ENCODE measurements around the gene EPN2.
"Not testable (repeated sequence)": the region's sequence is repeated elsewhere in the genome, so short reads cannot be mapped to it uniquely, and the experiment has no call there.

EPN2 gene

DNA sequence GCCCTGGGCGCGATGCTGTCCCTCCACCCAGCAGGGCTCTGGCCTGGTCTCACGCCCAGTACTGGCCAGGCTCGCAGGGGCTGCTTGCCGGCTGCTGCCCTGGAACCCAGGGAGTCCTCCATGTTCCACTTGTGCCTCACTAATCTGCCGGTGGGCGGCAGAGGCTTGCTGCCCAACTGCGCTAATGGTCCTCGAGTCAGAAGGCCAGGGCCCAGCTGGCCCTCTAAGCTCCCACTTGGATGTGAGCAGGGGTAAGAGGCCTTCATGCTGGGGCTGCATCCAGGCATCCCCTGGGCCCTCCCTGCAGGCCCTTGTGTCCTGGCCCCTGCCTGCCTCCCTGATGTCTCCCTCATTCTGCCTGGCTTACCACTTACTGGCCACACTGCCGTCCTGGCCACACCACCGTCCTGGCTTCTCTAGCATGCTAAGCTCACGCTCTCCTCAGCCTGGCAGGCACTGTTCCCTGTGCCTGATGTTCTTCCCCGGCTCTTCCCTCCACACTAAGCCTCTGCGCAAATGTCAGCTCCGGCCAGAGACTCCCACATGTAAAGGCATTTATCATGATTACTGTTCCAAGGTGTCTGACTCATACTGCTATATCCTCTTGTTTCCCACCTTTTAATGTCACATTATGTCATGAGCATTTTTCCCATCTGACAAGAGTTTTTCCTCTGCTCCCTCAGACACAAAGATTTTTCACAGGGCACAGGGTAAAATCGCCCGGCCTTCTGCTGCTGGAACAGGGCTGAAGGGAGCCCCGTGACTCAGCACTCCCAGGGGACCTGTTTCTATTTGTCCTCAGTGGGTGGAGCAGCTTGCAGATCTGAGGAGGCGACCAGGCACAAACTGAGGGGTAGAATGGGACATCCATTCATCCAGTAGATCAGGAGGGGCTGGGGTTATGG is 109.4 kb downstream of the EPN2 start:
- no peak for FAIRE-seq

DNA sequence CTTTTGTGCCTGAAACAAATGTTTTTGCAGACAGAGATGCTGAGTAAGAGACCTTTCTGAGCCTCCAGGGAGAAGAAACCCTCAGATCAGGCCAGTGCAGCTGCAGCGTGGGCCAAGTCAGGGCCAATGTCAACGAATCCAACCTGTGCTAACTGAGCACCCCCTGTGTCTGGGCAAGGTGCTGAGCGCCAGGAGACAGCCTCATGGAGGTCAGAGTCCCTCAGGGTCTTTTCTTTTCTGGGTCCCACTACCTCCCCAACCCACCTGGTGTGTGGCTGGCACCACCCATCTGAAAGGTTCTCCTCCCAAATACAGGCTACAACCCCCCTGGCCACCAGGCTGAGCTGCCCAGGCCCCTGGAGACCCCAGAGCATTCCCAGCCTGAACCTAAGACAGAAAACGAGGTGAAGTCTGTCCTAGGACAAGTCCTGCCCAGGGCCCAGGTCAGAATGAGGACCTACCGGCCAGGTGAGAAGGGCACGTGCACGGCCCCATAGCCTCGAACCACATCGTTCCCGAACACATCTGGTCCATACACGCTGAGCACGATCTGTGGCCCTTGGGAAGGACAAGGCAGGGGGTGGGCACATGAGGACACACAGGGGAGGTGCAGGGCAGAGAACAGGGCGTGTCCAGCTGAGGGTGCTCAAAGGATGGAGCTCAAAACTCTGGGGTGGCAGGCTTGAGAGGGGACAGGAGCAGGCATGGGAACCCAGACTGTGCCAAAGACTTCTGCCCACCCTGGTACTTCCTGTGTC is 110.3 kb downstream of the EPN2 start:
- no peak for FAIRE-seq

DNA sequence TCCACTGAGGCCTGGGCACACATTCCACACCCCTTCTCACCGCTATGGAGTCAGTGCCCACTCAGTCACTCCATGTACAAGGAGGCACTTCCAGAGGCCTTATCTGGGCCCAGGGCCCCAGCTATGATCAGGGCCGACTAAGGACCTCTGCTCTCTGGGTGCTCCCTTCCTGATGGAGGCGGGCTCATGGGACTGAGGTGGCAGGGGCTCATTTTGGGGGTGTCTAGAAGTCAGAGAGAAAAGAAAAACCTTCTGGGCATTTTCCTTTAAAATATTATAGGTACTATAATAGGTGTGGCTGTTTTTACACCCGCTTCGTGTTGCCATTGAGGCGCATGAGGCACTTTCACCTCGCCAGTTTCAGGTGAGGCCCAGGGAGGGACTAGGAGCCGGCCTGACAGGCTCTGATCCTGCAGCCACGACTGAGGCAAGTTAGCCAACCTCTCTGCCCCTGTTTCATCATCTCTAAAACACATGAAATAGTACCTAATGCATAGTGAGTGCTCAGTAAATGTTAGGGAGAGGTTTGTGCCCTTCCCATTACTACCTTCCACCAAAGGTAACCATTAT is 111.0 kb downstream of the EPN2 start:
- no peak for FAIRE-seq

DNA sequence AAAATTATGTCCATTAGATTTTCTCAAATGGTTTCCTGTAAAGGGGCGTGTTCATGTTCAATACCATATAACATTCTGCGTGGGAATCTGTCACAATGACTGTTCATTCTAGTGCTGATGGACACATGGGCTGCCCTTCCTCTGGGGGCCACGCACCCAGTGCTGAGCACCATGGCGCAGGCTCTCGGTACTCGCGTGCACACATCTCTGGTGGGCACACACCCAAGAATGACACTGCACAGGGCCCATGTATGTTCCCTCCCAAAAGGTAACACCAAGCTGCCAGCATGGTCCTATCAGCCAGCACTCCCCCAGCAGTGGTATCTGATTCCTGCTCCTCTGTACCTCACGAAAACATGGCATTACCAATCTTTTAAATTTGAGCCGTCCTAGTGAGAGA is 111.6 kb downstream of the EPN2 start:
- FAIRE-seq, result no peak

DNA sequence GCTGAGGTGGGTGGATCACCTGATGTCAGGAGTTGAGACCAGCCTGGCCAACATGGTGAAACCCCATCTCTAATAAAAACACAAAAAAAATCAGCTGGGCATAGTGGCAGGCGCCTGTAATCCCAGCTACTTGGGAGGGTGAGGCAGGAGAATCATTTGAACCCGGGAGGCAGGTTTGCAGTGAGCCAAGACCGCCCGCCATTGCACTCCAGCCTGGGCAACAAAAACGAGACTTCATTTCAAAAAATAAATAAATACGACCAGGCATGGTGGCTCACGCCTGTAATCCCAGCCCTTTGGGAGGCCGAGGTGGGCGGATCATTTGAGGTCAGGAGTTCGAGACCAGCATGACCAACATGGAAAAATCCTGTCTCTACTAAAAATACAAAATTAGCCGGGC is 116.2 kb downstream of the EPN2 start:
- FAIRE-seq, result not testable (repeated sequence)

DNA sequence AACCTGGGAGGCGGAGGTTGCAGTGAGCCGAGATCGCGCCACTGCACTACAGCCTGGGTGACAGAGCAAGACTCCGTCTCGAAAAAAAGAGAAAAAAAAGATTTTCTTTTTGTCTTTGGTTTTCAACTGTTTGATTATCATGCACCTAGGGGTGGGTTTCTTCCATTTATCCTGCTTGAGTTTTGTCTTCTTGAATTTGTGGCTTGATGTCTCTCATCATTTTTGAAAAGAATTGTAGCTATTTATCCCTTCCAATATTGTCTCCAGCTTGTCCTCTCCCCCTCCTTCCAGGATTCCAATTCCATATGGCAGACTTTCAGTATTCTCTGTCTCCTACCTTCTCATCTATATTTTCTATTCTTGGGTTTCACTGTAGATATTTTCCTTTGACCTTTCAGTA is 117.6 kb downstream of the EPN2 start:
- no peak for FAIRE-seq

DNA sequence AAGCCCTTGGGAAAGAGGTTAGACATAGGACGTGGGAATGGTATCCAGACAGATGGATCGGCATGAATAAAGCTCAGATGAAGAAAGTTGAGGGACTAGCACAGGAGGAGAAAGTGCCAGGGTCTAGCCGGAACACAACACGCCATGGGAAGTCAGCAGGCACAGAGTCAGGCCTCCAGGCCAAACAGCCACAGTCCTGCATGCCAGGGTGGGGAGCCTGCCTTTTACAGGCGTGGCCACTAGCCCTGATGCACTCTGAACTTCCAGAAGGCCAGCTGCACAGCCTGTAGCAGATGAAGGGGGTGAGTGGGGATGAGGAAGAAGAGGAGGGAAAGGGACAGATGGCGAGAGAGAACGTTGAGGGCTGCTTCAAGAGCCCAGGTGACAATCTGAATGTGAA is 120.2 kb downstream of the EPN2 start:
- FAIRE-seq, result no peak

DNA sequence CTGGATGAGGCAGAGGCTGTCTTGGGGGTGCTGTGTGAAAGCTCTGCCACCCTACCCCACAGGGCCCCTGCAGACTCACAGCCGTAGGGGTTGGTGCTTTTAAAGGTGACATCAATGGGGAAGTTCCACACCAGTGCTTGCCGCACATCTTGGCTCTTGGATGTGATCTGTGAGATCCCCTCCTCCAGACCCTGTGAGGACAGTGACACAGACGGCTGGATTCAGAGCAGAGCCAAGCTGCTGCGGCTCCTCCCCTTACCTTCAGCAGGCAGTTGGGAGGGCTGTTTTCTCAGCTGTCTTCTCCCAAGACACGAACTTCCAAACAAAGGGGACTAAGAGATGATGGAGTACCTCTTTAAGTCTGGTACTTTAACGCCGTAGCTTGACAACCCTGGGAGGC is 120.6 kb downstream of the EPN2 start:
- FAIRE-seq, result no peak

DNA sequence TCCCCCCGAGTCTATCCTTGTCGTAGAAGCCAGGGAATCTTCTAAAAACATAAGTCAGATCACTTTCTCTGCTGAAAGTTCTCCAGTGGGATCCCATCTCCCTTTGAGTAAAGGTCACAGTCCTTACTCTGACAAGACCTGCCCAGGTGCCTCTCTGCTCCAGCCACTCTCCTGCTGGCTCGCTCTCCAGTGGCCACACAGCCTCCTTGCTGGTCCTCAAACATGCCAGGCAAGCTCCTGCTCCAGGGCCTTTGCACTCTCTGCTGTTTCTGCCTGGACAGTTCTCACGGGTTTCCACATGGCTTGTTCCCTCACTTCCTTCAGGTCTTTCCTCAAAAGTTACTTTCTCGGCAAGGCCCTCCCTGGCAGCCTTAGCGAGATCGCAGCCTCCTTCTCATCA is 122.0 kb downstream of the EPN2 start:
- FAIRE-seq, result no peak

DNA sequence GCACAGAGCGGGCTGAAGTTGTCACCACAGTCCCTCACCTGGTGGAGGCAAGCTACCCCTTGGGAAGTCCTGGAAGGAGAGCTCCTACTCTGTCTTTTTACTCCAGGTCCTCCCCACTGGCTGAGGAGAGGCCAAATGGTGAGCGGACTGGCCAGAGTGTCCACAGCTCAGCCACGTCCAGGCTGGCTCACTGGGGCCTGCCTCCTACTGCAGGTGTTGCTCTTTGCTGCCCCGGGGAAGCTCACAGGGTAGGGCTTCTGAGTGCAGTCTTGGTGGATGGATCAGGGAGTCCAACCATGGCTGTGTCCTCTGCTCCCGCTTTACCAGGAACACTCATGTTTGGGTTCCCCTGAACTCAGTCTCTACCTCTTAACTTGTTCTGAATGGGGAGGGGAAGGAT is 122.7 kb downstream of the EPN2 start:
- no peak for FAIRE-seq

DNA sequence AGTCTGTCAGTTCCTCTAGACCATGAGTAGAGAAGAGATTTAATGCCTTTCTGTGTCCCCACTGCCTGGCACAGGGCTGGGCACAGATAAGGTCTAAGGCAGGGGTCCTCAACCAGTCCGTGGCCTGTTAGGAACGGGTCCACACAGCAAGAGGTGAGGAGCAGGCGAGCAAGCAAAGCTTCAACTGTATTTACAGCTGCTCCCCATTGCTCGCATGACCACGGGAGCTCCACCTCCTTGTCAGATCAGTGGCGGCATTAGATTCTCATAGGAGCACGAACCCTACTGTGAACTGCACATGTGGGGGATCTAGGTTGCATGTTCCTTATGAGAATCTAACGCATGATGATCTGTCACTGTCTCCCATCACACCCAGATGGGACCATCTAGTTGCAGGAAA is 123.6 kb downstream of the EPN2 start:
- FAIRE-seq, result no peak

DNA sequence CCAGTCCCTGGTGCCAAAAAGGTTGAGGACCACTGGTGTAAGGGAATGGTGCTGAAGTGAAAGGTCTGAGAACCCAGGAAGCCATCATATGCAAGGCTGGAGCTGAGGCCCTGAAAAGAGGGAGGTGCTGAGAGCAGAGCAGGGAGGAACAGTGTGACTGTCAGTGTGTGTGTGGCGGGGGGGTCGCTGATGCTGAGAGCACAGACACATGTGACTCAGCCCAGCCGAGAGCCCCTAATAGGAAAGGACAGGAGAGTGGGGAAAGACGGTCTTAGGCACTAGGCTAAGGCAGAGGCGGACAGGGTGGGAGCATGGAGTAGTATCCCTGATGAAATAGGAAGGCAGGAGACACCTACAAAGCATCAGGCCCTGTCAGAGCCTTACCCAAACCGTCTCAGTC is 124.2 kb downstream of the EPN2 start:
- FAIRE-seq, result no peak

DNA sequence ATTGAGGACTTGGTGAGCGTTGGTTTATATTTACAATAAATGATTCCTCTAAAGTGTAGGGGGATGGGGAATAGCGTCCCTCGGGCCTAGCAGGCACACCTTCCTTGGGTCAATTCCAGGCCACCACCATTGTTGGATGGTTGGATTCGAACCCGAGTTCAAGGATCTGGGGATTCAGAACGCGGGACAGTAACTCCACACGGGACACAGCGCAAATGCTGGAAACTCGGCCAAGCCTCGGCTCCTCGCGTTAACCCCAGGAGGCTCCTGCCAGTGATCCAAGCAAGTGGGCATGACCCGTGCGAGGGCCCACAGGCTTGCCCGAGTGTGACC is 124.7 kb downstream of the EPN2 start:
- FAIRE-seq, result no peak

DNA sequence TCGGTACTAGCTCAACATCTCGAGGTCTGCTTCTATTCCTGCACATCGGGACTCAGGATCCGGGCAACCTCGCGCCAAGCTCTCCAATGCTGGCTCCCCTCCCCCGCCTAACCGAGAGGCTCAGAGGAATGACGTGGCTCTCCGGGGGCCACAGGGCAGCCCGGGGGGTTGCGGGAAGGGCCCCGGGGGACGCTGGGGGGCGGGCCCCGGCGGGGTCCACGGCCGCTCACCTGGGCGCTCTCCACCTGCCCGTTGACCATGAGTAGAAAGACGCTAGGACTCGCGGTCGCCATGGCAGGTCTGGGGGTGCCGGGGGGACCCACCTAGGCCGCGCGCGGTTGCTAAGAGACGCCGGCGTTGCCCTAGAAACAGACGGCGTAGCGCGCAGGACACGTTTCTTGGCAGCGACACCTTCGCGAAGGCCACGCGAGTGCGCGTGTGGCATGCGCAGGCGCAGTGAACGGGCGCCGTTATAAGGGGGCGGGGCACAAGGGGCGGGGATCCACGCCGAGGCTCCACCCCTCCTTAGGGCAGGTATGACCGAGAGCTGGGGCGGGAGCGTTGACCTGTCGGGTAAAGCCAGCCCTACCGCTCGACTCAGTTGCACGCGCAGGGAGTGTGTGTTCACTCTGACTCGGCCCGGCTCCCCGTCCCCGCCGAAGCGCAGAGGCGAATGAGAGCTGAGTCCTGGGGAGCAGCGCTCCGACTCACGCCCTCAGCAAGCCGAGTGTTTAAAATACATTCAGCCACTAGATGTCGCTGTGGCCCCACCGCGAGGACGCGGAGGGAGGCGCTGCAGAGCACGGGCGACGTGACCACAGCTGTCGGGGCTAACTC is 125.3 kb downstream of the EPN2 start, which contains the start of gene B9D1:
B9D1 (minus strand) TSS at position 447 of the 837 bp plus-strand sequence; CDS start at position 293, 154 bp downstream.
- FAIRE-seq, result no peak

DNA sequence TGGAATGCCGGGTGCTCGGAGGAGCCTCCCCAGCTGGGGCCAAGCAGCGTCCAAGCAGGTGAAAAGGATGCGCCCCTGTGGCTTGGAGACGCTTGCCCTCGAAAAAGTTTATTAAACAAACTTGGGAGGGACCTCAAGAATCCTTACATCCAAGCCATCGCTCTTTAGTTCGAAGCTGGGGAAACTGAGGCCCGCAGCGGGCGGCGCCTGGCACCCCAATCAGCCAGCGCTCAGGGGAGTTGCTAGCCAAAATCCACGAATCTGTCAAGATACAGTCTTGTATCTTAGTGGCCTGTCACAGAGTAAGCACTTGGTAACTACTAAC is 125.9 kb downstream of the EPN2 start:
- no peak for FAIRE-seq

DNA sequence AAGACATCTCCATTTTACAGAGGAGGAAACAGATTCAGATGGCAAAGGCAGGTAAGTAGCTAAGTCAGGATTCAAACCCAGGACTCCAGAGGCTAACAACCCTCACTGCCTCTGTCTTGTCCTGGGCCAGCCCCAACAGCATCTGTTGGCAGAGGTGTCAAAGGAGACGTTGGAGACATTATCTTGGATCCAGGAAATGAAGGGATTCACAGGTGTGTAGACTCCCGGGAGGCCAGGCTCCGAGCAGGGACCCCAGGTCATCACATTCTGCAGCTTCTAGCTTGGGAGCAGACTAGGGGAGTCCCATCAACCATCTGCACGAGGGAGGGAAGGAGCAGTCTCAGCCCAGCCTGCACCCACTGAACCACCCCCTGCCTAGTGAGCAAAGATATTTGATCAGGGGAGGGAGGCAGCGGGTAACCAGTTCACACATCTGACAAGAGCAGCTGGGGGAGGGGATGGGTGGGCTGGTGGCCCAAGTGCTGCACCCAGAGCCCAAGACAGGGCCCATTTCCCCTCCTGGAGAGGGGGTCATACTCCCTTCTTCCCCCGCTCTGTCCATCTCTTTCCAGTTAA is 126.4 kb downstream of the EPN2 start:
- FAIRE-seq, result no peak

DNA sequence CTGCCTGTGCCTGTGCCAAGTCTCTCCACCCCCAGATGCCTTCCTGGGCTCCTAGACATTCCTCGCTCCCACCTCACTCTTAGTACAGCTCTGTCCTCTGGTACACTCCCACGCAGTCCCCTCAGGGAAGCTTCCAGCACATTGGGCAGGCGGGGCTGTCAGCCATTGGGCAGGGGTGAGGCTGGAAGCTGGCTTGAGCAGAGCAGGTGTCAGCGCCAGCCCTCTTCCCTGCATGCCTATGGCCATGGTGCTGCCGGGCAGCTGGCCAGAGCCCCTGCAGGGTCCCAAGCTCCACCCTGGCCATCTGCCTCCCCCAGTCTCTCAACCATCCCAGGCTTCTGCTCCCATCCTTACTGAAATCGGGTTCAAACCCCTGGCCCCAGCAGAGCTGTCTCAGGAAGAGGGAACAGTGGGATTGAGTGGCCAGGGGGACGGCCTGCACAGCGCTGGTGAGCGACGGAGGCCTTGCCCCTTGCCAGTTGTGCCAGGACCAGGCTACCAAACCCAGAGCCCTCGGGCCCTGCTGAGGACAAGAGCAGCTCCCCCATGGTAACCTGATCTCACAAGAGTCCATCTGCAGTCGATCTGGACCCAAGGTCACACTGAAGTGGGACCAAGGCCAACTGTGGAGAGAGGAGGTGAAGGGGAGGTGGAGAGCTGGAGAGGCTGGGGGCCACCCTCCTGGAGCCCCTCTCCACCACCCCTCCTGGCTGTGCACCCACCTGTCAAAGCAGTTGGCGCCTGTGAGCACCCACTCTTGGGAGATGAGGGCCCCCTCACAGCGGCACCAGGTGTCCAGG is 127.7 kb downstream of the EPN2 start:
- no peak for FAIRE-seq

DNA sequence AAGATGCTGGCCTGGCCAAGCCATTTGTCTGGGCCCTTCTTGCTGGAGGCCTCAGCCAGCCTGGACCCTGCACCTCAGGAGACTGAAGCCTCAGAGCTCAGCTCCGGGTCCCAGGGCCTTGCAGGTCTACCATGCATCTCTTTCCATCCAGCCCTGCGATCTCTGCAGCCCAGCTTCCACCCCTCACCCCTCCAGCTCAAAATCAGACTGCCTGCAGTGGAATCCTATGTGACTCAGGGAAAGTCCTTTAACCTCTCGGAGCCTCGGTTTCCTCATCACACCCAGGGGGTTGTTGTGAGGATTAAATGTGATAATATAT is 128.3 kb downstream of the EPN2 start:
- FAIRE-seq, result no peak

DNA sequence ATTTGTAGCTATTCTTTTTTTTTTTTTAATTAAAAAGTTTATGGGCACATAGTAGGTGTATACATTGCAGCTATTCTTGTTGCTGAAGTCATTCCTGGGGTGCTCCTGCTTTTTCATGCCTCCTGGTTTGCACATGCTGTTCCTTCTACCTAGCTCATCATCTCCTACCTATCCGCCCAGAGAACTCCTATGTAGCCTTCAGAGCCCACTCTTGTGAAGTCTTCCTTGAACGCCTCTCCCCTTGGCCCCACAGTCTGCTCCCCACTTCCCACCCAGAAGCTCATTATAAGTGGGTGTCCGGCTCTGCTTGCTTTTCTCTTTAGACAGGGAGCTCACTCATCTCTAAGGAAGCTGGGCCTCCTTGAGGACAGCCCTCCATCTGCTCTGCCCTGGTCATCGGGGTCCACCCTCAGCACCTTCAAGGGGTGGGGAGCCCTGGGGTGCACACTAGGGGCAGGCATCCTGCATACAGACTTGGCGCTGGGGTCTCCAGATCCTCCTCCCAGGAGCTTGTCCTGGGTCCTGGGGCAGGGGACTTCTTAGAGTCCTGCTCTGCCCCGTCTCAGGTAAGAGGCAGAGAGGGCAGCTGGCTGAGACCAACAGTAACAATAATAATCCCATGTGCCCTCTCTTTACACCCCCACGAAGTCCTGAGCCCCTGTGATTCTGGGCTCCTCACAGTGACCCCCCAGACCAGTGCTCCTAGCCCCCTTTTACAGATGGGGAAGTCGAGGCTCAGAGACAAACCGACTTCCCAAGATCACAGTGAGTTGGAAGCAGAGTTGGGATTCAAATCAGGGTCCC is 128.9 kb downstream of the EPN2 start:
- no peak for FAIRE-seq

DNA sequence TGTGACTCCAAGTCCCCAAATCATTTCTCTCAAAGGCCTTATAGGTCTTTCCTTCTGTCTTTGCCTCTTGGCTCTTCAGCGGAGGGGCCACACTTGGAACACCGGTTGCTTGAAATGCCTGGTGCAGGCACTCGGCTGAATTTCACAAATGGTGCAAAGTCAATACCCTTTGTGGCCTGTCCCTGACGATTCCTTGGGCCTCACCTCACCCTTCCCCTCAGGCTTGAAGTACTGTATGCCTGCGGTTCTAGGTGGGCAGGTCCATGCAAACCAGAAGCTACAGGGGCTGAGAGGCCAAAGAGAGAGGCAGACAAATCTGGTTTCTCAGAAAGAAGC is 129.4 kb downstream of the EPN2 start:
- FAIRE-seq, result no peak

DNA sequence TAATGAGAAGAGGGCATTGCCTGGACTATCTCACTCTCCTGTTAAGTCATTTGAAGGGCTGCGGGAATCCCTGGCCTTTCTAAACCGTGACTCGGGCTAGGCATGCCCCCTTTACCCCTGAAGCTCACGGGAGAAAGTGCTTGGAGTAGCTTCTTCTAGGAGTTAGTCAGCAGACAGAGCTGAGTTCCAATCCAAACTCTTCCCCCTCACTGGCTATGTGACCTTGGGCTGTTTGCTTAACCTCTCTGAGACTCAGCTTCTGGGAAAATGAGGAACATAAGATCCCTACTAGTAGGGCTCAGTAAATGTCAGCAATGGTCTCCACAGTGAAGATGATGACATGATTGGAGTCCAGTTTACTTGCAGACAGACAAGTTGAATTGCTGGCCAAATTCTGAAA is 131.1 kb downstream of the EPN2 start:
- FAIRE-seq, result no peak

All from A204.1 (cell line).